Cerebellar nuclear complex (tissue), 1 donor: ENCODE results near the gene ADH5.
"Not testable (repeated sequence)": the region's sequence is repeated elsewhere in the genome, so short reads cannot be mapped to it uniquely, and the experiment has no call there.

Experiments
- DNase-seq, 2 experiments: peaks; one replicate each; lab custom pipeline; 2025; lab: John Stamatoyannopoulos, UW

ADH5 gene

GRCh38 chr4:99029018-99029735 lies 59.4 kb downstream of the ADH5 start:
- DNase-seq: no peak

- no peak for DNase-seq
Observed at GRCh38 chr4:99028187-99028586, 60.4 kb downstream of the ADH5 start.

DNA sequence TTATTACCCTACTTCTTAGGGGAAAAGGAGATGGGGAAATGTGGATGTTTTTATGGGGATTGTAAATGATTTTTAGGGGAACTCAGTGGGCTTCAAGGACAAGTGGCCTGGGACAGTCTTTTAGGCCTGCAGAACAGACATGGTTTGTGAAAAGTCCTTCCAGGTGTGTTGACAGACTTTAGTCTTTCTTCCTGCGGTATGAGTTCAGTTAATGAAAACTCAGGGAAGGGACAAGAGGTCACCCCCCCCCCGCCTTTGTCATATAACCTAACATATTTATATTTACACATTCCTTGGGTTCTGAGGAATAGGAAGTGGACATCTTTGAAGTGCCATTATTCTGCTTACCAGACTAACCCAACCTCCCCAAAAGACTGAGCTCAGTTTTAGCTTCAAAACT lies 61.3 kb downstream of the ADH5 start:
- no peak for DNase-seq

DNA sequence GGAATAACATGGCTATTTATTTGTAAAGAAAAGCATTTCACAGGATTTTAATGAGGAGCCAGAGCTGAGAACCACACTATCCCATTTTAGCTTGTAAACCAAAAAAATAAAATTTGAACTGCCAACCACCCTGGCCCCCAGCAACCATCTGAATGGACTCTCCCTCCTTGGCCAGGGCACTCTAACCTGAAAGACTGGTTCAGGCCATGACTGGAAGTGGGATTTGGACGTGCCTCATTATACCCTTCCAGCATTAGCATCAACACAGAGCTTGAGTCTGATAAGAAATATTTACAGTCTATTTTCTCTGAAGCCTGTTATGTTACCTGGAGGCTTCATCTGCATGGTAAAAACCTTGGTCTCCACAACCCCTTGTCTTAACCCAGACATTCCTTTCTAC lies 63.1 kb downstream of the ADH5 start:
- DNase-seq: no peak

- no peak for DNase-seq
Observed at GRCh38 chr4:99024481-99025275, 63.9 kb downstream of the ADH5 start.

- not testable (repeated sequence) for DNase-seq
Observed at GRCh38 chr4:99023800-99024251, 64.8 kb downstream of the ADH5 start.

- DNase-seq: no peak
Observed at GRCh38 chr4:99022566-99022965, 66.0 kb downstream of the ADH5 start.

- no peak for DNase-seq
Observed at GRCh38 chr4:99021386-99021785, 67.2 kb downstream of the ADH5 start.
